IPS-18a (cell line): ENCODE data around the gene WDR70.

Experiments used
- H3K27ac ChIP-seq: one replicate; pipeline ENCODE4 v1.5.1; 2013; ENCODE audit warnings: low read length
- H3K27me3 ChIP-seq: one replicate; pipeline ENCODE4 v1.6.1; 2013; ENCODE audit warnings: mild to moderate bottlenecking, low read length; ENCODE audit not compliant: control insufficient read depth, insufficient read depth
- H3K36me3 ChIP-seq: one replicate; pipeline ENCODE4 v1.6.1; 2013; ENCODE audit warnings: low read depth, low read length; ENCODE audit not compliant: control insufficient read depth
- H3K4me1 ChIP-seq: one replicate; pipeline ENCODE4 v1.6.1; 2013; ENCODE audit warnings: low read depth, low read length; ENCODE audit not compliant: control insufficient read depth
- H3K4me3 ChIP-seq: one replicate; pipeline ENCODE4 v1.5.1; 2013; ENCODE audit warnings: low read length
- H3K9ac ChIP-seq: one replicate; pipeline ENCODE4 v1.6.1; 2013; ENCODE audit warnings: mild to moderate bottlenecking, low read length, moderate library complexity
- H3K9me3 ChIP-seq: one replicate; pipeline ENCODE4 v1.6.1; 2013; ENCODE audit warnings: low read depth, low read length; ENCODE audit not compliant: control insufficient read depth

The WDR70 gene

DNA sequence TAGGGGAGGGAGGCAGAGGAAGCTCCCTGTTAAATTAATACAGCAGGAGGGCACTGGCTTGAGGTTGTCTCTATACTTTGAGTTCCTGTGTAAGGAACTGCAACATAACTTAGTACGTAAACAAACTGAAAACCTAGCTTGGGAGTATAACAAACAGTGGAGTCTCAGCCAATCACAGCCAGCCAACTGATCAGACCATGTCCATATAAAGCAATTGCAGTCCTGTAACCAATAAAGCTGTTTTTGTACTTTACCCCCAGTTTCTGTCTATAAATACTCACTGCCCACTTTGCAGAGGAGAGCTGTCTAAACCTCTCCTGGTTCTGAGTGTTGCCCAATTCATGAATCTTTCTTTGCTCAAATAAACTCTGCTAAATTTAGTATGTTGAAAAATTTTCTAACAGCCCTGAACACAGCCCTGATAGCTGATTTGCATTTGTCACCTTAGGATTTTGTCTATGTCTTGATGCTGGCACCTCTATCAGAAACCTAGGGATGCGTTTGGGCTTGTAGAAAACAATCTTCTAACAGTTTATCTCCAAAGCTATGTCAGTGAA is 420.8 kb downstream of the WDR70 start:
- no peak overlapping the region for H3K4me3 ChIP-seq
- no peaks in the 10 kb centered on the region for H3K4me1 ChIP-seq
- H3K9ac ChIP-seq: no peak overlapping the region
- H3K36me3 ChIP-seq: no peaks in the 10 kb centered on the region
- H3K9me3 ChIP-seq: peaks cover 4% of the 10 kb centered on the region
- H3K27ac ChIP-seq: no peak overlapping the region
- no peaks in the 10 kb centered on the region for H3K27me3 ChIP-seq

DNA sequence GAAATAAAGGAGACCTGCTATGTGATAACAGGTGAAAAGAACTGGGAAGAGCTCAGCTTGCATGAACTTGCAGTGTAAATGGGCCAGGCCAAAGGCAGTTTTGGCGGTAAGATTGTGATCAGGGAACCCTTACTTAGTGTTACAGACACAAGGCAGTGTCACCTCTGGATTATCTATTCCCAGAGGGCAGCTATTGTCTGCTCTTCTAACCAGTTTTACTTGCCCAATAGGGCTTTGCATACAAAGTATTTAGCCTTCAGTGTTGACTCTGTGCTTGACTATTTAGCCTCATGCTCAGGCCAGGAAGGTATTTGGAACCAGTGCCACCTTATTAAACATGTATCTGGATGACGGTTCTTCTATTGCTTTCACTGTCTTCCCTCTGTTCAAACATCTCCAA is 422.4 kb downstream of the WDR70 start:
- H3K9me3 ChIP-seq: no peaks in the 10 kb centered on the region
- H3K27ac ChIP-seq: no peak overlapping the region
- no peaks in the 10 kb centered on the region for H3K27me3 ChIP-seq
- no peak overlapping the region for H3K9ac ChIP-seq
- no peak overlapping the region for H3K4me3 ChIP-seq
- H3K4me1 ChIP-seq: no peaks in the 10 kb centered on the region
- no peaks in the 10 kb centered on the region for H3K36me3 ChIP-seq
